Putamen (tissue), 1 donor: ENCODE data around the gene JAZF1.

ENCODE experiments used
- DNase-seq: peaks from one replicate; pipeline ENCODE4 v3.0.0-alpha.2; 2016; ENCODE audit warnings: low spot score

JAZF1 gene

DNA sequence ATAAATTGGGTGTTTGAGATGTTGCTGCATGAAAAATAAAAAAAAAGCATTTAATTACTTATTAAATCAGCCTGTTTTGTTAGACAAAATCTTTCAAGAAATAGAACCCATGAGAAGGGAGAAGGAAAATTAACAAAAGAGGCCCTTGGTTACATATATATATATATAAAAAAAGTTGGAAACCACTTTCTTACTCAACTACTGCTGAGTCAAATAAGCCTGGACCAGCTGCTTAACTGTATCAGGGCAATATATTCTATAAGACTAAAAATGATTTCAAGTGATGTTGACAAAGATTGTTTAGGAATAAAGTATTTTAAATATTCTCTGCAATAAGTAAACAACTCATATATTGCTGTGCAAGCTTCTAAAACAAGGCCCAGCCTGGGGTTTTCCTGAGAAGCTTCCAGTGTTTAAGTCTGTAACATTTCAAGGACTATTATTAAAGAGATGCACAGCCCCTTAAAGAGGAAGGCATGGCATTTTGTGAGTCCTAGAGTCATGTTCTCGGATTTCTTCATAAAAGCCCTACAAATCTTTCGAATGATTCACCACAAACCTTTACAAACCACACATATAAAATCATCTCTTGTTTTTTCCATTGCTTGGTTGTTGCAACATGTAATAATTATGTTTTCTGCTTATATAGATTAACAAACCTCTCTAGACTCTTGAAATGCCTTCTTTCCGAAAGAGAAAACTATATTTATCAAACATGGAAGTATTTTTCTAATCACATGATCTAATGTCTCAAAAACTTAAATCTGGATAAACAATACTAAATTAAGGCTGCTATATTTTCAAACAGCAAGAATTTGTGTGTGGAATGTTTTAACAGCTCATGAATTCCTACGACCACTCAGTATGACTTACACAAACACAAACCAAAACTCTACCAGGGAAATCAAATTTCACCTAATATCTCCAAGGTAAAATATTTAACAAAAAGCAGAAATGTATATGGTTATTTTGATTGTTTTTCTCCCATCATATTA is 14.3 kb downstream of the JAZF1 start:
- no peak for DNase-seq

DNA sequence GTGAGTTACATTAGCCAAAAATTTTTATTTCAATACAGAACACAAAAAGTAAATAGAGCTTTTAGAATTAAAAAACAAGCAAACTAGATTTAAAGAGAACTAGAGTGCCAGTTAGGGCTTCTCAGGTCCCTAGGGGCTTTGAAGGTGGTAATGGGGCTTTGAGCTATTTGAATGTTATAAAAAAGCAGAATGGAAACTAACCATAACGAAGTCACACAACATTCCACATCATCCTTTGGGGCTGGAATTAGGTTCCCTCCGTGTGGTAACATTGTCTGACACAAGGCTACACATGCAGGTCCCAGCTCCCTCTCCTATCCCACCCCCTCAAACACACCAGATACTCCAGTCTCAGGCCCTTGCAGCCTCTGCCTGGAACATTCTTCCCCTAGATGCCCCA is 15.3 kb downstream of the JAZF1 start:
- no peak for DNase-seq

DNA sequence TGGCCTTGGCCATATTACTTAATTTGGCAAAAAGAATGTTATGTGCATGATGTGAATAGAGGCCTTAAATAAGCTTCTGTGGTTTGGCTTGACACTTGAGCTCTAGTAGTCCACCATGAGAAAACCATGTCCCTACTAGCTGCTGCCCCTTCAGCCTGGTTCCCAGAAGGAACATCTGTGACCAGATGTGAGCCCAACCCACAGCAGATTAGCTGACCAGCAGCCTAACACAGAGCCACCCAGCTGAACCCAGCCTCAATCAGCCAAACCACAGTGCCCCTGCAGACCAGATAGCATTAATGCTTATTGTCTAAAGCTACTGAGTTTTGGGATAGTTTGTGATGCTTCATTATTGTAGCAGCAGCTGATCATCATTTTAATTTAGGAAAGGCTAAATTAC is 16.6 kb downstream of the JAZF1 start:
- DNase-seq, result no peak

DNA sequence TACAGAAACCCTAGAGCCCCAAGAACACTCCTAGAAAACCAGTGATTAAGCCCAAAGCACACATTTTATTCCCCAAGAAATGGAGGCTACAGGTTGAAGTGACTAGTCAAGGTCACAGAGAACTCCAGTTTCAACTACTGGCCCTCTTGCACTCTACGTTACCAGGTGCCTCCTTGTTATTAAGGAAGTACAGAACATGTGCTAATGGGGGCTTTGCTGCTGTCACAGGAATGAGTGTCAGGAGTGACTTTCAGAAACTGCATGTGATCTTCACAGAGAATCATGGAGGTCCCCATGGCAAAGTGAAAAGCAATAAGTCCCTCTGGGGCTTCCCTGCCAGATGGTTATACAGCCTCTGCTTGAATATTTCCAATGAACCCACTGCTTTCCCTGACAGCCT is 19.3 kb downstream of the JAZF1 start:
- no peak for DNase-seq

DNA sequence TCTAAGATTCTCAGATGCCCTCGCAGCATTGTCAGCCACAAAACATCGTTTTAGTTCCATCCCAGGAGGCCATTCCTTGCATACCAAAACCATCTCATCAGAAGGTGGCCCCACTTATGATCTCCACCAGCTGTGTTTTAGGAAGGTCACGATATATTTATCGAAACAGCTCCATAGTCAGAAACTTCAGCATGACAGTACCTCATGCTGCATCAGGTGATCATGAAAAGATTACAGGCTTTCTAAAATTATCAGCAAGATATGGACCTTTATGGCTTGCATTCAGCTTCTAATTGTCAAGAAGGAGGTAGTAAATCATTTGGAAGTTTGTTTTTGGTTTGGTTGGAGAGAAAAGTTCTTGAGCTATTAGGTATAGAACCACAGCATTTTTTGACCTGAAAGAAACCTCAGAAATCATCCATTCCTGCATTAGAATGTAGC is 20.0 kb downstream of the JAZF1 start:
- DNase-seq, result no peak

DNA sequence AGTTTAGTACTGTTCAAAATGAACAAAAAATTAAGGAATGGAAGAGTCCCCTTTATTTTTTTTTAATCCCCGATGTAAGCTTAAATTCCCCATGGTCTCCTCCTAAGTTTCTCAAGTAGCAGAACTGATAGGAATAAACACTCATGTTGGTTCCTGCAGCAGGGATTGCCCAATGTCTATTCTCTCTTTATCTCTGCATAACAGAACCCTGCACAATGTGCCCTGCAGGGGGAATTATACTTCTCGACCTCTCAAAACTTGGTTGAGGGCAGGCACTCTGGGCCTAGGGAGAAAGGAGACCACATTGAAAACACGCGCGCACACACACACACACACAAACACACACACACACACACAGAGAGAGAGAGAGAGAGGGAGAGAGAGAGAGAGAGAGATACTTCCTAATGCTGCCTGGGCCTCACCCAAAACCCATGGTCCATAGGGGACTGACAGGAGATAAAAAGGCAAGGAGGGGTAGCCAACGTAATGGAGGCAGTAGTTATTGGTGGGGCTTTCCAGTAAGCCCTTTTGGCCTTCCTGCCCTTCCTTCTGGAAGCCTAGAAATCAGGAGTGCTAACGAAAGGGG is 22.7 kb downstream of the JAZF1 start:
- no peak for DNase-seq

DNA sequence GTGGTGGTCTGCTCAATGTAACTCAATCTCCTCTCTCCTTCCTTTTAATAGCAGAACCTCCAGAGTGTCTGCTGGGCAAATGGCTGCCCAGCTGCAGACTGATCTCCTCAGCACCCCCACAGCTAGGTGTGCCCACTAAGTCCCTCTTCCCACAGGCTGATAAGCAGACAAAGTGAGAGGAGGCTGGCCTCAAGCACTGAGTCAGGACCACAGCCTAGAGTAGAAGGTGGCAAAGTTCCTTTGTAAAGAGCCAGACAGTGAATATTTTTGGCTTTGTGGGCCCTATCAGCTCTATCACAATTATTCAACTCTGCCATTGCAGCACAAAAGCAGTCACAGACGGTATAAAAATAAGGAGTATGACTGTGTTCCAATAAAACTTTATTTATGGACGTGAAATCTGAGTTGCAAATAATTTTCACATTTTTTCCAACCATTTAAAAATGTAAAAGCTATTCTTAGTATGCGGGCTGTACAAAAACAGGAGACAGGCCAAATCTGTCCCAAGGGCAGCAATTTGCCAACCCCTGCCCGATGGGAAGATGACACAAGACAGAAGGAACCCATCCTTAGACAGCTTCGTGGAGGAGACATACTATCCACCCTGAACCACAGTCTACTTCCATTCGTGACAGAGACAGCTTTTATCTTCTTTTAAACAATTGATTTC is 23.4 kb downstream of the JAZF1 start:
- DNase-seq, result no peak

DNA sequence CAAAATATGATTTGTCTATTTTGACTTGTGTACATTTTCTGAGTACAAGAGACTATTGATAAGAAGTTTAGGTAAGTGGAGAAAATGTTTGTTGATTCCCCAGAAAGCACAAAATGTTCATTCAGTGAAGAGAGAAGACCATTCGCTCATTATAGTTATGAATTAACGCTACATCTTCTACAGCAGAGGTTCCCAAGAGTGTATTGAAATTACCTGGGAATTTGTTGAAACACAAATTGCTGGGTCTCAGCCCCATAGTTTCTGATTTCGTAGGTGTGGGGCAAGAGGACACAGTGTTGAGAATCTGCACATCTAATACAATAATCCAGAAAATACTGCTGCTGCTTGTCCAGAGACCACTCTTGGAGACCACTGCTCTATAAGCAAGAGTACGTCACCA is 24.2 kb downstream of the JAZF1 start:
- no peak for DNase-seq

DNA sequence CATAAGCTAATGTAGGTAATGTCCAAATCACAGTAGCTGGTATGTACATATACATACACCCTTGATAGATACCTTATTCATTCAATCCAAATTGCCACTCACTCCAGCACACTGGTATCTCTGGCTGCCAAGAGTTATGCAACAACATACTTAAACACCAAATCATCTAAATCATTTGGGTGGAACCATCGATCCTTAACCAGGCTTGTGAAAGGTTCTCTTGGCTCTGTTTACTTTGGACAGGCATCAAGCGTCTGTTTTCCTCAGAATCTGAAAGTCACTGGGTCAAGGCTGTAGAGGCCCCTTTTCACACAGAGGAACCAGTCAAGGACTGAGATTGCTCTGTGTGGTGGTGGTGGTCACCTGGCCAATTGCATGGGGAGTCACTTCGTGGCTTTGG is 24.6 kb downstream of the JAZF1 start:
- DNase-seq, result no peak

DNA sequence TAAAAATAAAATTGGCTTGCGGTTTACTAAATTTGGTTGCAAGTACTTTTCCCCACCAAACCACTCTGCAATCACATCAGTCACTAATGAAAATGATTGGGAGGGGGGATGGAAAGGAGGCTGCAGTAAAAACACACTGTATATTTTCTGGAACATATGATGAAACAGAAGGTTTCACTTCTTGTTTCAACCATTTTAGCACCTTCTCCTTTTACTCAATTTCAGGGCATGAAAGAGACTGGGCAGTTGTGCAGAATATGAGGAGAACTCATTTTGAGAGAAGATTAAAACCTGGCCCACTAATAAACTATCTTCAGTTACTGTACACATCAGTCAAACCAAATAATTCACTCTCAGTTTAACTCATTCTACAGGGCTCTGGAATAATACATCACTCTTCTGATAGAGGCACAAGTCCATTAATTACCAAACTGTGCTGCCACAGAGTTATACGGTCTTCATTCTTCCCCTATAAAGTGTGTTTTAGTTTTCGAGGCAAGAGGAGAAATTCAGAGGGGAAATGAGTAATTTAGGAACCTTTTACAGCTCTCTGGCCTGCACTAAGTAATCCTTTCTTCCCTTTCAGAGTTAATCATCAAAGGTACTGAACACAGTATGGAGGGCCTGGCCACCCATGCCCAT is 25.5 kb downstream of the JAZF1 start:
- DNase-seq, result peak; percentile 10

DNA sequence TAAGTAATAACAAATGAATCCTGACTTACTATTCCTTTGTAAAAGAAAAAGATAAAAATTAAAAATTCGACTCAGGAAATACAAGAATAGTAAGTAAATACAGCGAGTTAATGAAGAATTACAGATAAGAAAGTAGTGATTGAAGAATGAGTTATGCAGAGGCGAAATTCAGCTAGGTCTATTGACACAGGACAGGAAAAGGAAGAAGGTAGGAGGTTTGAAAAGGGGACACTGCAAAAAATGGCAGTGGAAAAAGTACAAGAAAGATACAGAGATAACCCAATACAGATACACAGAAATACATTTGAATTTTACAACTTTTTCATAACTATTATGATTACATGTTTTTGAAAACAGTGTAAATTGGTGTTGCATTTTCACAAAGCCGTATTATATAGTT is 28.0 kb downstream of the JAZF1 start:
- DNase-seq, result no peak

DNA sequence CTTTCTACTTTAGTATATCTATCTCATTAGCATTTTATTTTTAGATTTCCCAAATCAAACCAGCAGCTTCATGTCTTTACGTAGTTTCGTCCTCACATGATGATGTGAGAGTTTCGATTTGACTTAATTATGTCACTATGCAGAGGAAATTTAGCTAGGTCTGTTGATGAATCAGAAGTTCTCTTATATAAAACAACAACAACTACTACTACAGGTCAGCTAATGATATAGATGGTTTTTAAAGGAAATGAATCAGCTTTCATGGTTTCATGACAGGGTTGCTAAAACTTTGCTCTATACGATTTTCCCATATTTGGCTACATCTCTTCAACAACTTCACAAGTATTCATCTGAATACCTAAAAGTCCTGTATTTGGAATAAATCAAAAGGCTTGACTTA is 28.6 kb downstream of the JAZF1 start:
- DNase-seq, result no peak

DNA sequence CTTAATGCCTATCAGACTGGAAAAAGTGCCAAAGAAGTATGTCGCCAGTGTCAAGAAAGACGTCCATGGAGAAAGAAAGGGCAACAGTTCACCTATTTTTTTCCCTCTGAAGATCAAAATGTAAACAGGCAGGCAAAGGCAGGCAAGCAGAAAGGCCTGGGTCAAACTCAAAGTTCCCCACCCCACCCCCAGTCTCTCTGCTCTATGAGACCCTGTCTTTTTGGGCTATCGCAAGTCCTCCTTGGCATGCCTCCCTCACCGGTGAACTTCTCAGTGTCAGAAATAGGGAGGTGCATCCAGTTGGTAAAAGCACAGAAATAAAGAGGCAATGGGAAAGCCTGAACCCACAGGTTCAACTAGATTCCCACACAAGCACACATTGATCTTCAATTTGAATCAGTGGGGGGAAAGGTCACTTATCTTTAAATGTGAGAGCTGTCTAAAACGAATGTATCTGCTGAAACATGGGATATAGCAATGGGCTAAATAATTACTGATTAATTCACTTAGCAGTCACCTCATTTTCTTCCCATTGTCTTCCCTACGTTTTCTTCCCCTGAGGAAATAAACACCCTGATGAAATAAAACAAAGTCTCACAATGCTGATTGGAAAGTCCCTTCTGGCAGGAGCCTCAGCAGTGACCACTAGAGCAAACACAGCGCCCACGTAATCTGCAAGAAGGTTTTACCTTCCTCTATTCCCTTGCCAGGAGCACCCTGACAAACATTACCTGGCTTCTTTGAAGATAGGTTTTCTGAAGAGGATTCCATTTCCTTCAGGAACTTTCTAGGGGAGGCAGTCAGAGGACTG is 31.1 kb downstream of the JAZF1 start:
- no peak for DNase-seq

DNA sequence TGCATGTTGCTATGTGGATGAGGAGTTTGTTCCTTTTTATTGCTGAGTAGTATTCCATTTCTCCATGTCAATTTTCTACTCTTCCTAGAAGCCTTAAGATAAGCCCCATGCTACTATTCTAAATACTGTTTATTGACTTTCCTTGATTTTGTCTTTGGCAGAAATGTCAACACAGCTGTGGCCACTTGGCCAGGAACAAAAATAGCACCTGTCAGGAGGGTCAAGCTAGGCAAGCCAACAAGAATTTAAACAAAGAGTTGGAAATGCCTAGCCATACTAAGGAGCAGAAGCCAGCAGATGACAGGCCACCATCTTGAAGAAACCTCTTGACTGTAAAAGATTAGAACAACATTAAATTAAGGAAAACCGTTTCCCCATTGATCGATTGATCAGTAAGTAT is 34.7 kb downstream of the JAZF1 start:
- no peak for DNase-seq

DNA sequence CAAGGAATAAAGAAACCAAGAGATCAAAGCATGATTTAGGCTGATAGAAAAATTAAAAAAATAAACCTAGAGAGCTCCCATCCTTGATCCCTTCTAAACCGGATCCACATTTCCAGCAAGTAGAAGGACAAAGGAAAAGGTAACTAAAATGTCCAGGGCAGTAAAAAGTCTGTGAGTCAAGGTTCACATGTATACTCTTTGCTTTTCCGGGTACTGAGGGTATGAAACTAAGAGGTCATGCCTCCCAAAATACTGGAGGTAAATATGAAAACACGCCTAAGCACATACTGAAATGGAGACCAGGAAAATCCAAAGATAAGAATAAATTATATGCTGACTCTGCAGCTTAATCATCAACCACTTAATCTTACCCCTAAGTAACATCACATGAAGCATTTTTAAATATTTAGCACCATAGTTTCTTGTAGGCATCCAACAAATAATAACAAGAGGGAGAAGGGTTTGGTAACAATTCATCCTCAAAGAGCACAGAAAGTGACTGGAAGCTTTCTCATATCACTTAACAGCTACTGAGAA is 35.4 kb downstream of the JAZF1 start:
- no peak for DNase-seq

DNA sequence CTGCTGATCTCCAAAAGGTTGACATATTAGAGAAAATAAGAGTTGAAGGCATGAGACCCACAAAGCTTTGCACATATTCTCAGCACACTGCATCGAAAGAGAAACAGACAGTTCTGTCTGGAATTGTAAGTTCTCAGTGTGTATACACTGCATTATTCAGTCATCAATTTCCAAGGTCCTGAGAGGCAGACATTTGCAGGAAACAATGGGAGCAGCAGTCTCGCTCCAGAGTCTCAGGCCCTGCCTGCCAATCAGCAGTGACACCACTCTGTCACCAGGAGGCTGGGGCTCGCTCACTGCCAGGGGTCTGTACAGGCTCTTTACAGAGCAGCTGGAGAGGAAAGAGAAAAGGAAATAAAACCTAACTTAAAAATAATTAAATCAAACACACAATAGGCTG is 36.3 kb downstream of the JAZF1 start:
- peak; percentile 50 for DNase-seq

DNA sequence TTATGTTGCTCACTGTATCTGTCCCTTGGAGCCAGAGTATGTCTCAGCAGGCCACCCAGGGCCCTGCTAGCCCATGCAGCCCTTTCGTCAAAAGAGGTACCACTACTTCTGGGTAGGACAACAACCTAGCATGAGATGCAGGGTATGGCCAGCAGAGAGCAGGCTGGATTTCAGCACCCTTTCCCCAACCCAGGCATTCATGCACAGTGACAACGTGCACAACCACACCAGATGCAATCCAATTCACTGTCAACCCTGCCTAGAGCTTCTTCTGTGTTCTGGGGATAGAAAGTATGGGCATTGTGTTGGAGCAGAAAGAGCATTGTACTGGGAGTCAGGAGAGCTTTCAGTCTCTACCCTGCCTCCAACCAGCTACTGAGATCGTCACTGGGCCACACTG is 37.9 kb downstream of the JAZF1 start:
- peak; percentile 65 for DNase-seq

DNA sequence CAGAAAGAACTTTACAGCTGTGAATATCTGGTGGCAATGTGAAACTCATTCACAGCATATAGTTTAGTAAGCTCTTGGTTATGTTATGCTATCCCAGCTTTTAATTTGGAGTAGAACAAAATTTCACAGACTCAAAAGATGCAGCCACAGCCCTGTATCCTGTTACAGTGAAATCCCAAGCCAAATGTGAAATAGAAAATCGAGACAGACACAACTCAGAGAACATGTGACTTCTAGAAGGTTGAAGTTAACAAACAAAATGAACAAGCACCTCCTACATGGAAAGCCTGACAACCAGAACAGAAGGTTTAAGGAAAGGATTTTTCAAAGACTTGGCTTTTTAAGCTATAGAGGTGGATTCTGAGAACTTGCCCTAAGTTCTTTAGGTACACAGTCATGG is 39.6 kb downstream of the JAZF1 start:
- DNase-seq, result no peak

DNA sequence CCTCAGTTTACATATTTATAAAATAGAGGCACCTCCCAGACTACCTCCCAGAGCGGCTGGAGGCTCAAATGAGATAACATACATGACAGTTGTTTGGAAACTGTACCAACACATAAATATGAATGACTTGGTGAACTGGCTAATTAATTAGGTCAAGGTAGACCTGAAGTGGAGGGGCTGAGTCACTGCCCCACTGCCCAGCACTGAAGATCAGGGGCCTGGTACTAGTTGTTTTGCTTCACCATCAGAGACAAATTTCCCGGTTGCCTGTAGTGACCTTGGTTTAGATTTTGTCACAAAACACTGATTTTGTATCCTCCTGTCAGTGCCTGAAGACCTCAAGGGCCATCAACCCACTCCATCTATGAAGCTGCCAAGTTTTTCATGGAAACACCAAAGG is 41.8 kb downstream of the JAZF1 start:
- DNase-seq, result no peak

DNA sequence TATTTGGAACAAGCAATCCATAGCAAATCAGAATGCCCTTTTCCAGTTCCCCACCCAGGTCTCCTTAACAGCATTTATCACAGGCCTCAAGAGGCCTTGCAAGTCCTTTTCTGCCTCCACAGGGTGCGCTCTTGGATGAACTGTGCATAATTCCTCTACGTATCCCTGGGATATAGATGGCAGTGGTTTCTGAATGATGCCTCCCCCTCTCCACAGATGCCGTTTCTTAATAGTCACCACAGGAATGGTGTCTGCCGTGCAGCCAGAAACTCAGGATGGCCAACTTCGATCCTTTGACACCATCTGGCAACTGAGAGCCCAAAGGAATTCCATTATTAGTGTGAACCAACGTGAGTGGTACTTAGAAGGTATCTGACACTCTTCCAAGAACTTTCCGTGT is 43.1 kb downstream of the JAZF1 start:
- DNase-seq, result no peak

DNA sequence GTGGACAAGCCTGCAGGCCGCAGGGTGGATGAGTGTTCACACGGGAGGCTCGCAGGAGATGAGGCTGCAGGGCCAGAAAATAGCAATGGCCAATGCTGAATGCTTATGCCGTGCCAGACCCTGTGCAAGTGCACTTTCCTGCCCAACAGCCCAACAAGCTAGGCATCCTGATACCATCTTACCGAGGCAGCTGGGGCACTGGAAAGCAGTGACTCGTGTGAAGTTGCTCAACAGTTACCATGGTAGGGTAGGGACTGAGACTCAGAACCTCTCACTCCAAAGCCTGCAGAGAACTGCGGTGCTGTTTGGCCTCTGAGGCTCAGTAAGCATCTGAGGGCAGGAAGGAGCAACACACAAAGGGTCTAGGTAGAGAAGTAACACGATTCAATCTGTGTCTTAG is 43.7 kb downstream of the JAZF1 start:
- no peak for DNase-seq
